ENCODE data around the gene SLC2A10. TPM values are rescaled to one million over a fixed set of nuclear protein-coding genes. Genes with fewer than 3 reads are reported as not detected.
A peak's percentile ranks its signal among the peaks of the same experiment; 100 is the strongest.

SLC2A10 gene
- 10 to 100 TPM; 20.8 to 31.5 (median 27.3) TPM for total RNA-seq

DNA sequence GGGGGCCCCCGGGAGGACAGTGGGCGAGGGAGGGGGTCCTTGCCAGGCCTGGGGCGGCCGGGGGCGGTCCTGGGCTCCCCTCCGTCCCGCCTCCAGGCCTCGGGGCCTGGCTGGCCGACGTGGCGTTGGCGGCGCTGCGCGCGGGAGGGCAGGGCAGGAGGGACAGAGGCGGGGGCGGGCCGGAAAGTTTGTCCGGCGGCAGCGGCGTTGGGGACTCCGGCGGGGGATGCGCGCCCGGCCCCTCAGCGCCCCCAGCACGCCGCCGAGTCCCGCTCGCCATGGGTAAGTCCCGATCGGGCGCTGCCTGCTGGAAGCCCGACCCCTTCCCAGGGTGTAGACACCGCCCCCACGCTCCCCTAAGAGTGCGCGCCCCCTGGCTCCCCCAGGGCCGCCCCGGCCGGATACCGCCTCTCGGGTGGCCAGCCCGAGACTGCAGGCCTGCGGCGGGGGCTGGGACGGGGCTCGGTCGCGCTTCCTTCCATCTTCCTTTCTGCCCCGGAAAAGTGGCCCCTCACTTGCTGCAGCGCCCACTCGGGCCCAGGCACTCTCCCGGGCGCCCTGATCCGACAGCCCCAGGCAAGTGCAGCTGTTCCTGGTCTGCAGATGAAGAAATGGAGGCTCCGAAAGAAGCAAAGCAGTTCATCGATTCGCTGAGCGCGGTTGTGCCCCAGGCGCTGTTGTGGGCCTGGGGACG is at the start of gene SLC2A10:
SLC2A10 (plus strand) TSS at position 191 of the 694 bp plus-strand sequence; CDS start at position 279, 88 bp downstream.
- Histone ChIP-seq H3K27me3 (no peaks in the 10 kb centered on the region), H3K9me3 (peaks cover 0 to 8% (median 0%) of the 10 kb centered on the region in 4 donors), H3K27ac (peak within 1 kb of the TSS; percentile 71 to 90 (median 76)), H3K36me3 (peaks cover 0 to 4% (median 0%) of the 10 kb centered on the region in 3 donors), H3K4me1 (peaks cover 0 to 59% (median 2%) of the 10 kb centered on the region in 4 donors), H3K4me3 (peak within 1 kb of the TSS; percentile 49 to 77 (median 61))
- 1 to 2% methylated on average over 20 to 33 of the region's 67 CpGs for WGBS, 2 donors
- TF ChIP-seq EP300 (IDR thresholded peaks at IDR 0.05) (peak in 1 of 2 donors; percentile 36), POLR2A (IDR thresholded peaks at IDR 0.05) (peak in 1 of 2 donors; percentile 24)
- TF ChIP-seq, protein P1, sequence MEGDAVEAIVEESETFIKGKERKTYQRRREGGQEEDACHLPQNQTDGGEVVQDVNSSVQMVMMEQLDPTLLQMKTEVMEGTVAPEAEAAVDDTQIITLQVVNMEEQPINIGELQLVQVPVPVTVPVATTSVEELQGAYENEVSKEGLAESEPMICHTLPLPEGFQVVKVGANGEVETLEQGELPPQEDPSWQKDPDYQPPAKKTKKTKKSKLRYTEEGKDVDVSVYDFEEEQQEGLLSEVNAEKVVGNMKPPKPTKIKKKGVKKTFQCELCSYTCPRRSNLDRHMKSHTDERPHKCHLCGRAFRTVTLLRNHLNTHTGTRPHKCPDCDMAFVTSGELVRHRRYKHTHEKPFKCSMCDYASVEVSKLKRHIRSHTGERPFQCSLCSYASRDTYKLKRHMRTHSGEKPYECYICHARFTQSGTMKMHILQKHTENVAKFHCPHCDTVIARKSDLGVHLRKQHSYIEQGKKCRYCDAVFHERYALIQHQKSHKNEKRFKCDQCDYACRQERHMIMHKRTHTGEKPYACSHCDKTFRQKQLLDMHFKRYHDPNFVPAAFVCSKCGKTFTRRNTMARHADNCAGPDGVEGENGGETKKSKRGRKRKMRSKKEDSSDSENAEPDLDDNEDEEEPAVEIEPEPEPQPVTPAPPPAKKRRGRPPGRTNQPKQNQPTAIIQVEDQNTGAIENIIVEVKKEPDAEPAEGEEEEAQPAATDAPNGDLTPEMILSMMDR (IDR thresholded peaks at IDR 0.05): peak in 2 of 5 experiments; percentile 13 to 33
- peak; percentile 38 to 51 for DNase-seq (ENCODE audit: low spot score in 2 of 2)

DNA sequence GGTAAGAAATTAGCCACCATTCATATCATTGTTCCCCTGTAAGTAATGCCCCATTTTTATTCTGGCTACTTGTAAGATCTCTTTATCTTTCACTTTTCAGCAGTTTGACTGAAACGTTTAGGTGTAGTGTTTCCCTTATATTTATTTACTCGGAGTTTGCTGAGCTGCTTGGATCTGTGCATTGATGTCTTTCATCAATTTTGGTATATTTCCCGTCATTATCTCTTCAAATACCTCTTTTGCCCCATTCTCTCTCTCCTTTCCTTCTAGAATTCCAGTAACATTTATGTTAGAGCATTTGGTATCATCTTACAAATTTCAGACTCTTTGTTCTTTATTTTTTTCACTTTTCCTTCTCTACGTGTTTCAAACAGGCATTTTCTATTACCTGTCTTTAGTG is 49.0 kb upstream of the SLC2A10 start:
- Histone ChIP-seq H3K36me3 (peaks cover 0 to 7% (median 0%) of the 10 kb centered on the region in 3 donors), H3K4me3 (no peak overlapping the region), H3K27ac (no peak overlapping the region), H3K27me3 (no peaks in the 10 kb centered on the region), H3K9me3 (peaks cover 0 to 9% (median 0%) of the 10 kb centered on the region in 4 donors), H3K4me1 (no peaks in the 10 kb centered on the region)
- TF ChIP-seq, protein P1 (IDR thresholded peaks at IDR 0.05): no peak
- TF ChIP-seq EP300 (IDR thresholded peaks at IDR 0.05) (no peak), POLR2A (IDR thresholded peaks at IDR 0.05) (no peak)
- 87 to 93% methylated on average over 4 of the region's 4 CpGs for WGBS, 2 donors
- no peak for DNase-seq (ENCODE audit: low spot score in 2 of 2)

DNA sequence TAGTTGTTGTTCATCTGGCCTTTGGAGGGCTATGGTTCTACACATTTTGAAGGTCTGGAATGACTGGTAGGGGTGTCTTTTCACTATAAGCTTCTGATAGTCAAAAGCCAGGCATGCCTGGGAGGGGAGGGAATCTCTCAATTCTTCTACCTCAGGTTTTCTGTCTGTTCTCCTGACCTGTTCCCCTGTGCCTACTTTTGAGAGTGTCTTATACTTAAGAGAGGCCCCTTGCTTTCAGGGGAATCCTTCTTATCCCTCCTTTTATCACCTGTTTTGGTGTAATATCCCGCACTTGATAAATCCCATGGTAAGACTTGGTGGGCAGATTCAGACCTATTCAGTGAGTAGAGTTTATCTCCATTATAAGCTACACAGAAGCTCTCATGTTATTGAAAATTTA is 47.8 kb upstream of the SLC2A10 start:
- H3K4me3 ChIP-seq: no peak overlapping the region
- H3K4me1 ChIP-seq: no peaks in the 10 kb centered on the region
- TF ChIP-seq EP300 (IDR thresholded peaks at IDR 0.05) (no peak), POLR2A (IDR thresholded peaks at IDR 0.05) (no peak)
- TF ChIP-seq, protein P1 (IDR thresholded peaks at IDR 0.05): no peak
- H3K27me3 ChIP-seq: no peaks in the 10 kb centered on the region
- H3K27ac ChIP-seq: no peak overlapping the region
- peaks cover 0 to 7% (median 0%) of the 10 kb centered on the region in 3 donors for H3K36me3 ChIP-seq
- 100% methylated on average over 1 of the region's 1 CpG for WGBS, 2 donors
- DNase-seq (ENCODE audit: low spot score in 2 of 2): no peak
- H3K9me3 ChIP-seq: peaks cover 0 to 9% (median 0%) of the 10 kb centered on the region in 4 donors

DNA sequence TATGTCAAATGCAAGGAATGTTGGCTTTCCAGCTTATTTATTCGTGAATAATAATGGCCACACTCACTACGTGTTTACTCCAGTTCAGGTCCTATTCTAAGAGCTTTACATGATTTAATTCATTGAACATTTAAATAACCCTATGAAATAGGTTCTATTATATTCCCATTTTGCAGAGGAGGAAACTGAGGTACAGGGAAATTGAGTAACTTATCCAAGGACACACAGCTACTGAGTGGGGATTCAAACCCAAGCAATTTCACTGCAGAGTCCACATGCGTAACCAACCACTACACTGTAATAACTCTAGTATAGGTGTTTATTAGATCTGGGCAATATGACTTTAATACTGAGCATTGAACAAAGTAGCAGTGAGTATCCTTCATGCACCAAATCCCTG is 45.9 kb upstream of the SLC2A10 start:
- no peak overlapping the region for H3K4me3 ChIP-seq
- peaks cover 0 to 9% (median 0%) of the 10 kb centered on the region in 4 donors for H3K9me3 ChIP-seq
- TF ChIP-seq POLR2A (IDR thresholded peaks at IDR 0.05) (no peak), EP300 (IDR thresholded peaks at IDR 0.05) (no peak)
- TF ChIP-seq, protein P1 (IDR thresholded peaks at IDR 0.05): no peak
- H3K27me3 ChIP-seq: no peaks in the 10 kb centered on the region
- no peak overlapping the region for H3K27ac ChIP-seq
- DNase-seq (ENCODE audit: low spot score in 2 of 2): no peak
- 90 to 97% methylated on average over 3 of the region's 3 CpGs for WGBS, 2 donors
- no peaks in the 10 kb centered on the region for H3K4me1 ChIP-seq
- peaks cover 0 to 16% (median 0%) of the 10 kb centered on the region in 3 donors for H3K36me3 ChIP-seq

DNA sequence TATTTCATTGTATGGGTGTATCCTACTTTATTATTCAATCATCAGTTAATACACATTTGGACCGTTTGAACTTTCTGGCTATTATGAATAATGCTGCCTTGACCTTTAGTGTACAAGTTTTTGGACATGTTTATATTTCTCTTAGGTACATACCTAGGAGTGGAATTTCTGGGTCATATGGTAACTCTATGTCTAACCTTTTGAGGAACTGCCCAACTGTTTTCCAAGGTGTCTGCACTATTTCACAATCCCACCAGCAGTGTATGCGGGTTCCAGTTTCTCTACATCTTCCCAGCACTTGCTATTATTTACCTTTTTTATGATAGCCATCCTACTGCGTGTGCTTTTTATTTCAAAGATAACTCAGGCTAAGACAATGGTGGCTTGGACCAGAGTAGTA is 43.8 kb upstream of the SLC2A10 start:
- Histone ChIP-seq H3K27ac (no peak overlapping the region), H3K4me3 (no peak overlapping the region), H3K9me3 (peaks cover 0 to 16% (median 0%) of the 10 kb centered on the region in 4 donors), H3K36me3 (peaks cover 0 to 31% (median 0%) of the 10 kb centered on the region in 3 donors), H3K27me3 (no peaks in the 10 kb centered on the region), H3K4me1 (no peaks in the 10 kb centered on the region)
- DNase-seq (ENCODE audit: low spot score in 2 of 2): no peak
- WGBS, 2 donors: 89 to 90% methylated on average over 3 of the region's 3 CpGs
- TF ChIP-seq POLR2A (IDR thresholded peaks at IDR 0.05) (no peak), EP300 (IDR thresholded peaks at IDR 0.05) (no peak)
- TF ChIP-seq, protein P1 (IDR thresholded peaks at IDR 0.05): no peak

All from tibial nerve (tissue), 4 donors.